K562 (cell line): ENCODE measurements around the gene DGLUCY. TPM values are rescaled to one million over a fixed set of nuclear protein-coding genes. Genes with fewer than 3 reads are reported as not detected.
A peak's percentile ranks its signal among the peaks of the same experiment; 100 is the strongest.

Source experiments
- ATAC-seq: fragments of 200-7000 bp; cut with Tn5 transposase; 3 replicates; pipeline ENCODE4 v1.9.1; 2020; ENCODE audit warnings: moderate library complexity
- BruUV-seq: library from RNA; stranded (reverse); fragments of 400-500 nt; replicated peaks from 2 replicates; lab custom pipeline; 2021; lab: Mats Ljungman, UMichigan
- CTCF ChIA-PET: fragments of 300-600 bp; formaldehyde crosslinking; extraction: SDS; loops from one replicate; lab custom pipeline; 2021; ENCODE audit warnings: low intra/inter-chr PET ratio; lab: Yijun Ruan, JAX
- POLR2A ChIA-PET: fragments of 300-600, 350-650 bp; sonication (Branson Sonifier 250); formaldehyde crosslinking; extraction: SDS; loops from one replicate; lab custom pipeline; 2021; ENCODE audit warnings: antibody characterized with exemption, inconsistent platforms; lab: Yijun Ruan, JAX
- DNase-seq, 4 experiments: peaks; one replicate each; pipeline versions ENCODE4 v3.0.0 to v3.0.0-alpha.2; 2011 to 2018; ENCODE audit warnings: low spot score in 3 of 4, mixed read lengths in 3 of 4; ENCODE audit errors: extremely low read depth in 1 of 4
- FAIRE-seq: peaks from 2 replicates; lab custom pipeline; 2011; peaks lifted over from hg19 to GRCh38; lab: Jason Lieb, UNC
- H2AFZ ChIP-seq: 2 replicates; pipeline ENCODE4 v1.6.0; 2011; ENCODE audit warnings: low read depth, low read length, control low read depth, inconsistent platforms
- H3K27ac ChIP-seq: fragments of 200-600 bp; 3 replicates; pipeline ENCODE4 v1.8.0; 2011; ENCODE audit warnings: low read depth, mild to moderate bottlenecking, control low read depth, inconsistent platforms, low read length, moderate library complexity, mixed read lengths; ENCODE audit errors: extremely low read depth
- H3K27me3 ChIP-seq, 2 experiments: fragments of 300-600 bp in 1 of 2; 2 replicates in 1 of 2; 3 replicates in 1 of 2; pipeline versions ENCODE4 v1.6.0 to v1.8.0; 2011; ENCODE audit warnings: inconsistent platforms in 2 of 2, low read length in 2 of 2, mild to moderate bottlenecking in 1 of 2, mixed read lengths in 1 of 2, moderate library complexity in 1 of 2; ENCODE audit not compliant: control insufficient read depth in 2 of 2, insufficient read depth in 2 of 2
- H3K36me3 ChIP-seq: fragments of 300-600 bp; 3 replicates; pipeline ENCODE4 v1.8.0; 2011; ENCODE audit warnings: mild to moderate bottlenecking, low read length, inconsistent platforms; ENCODE audit not compliant: control insufficient read depth, insufficient read depth
- H3K4me1 ChIP-seq, 2 experiments: fragments of 200-600 bp in 1 of 2; replicated peaks in 1 of 2; 2 replicates in 1 of 2; 3 replicates in 1 of 2; pipeline versions ENCODE4 v1.5.1 to v1.8.0; 2011; ENCODE audit warnings: inconsistent platforms in 2 of 2, low read length in 2 of 2, mild to moderate bottlenecking in 1 of 2, mixed read lengths in 1 of 2, moderate library complexity in 1 of 2; ENCODE audit not compliant: control insufficient read depth in 2 of 2, insufficient read depth in 2 of 2
- H3K4me2 ChIP-seq: 2 replicates; pipeline ENCODE4 v1.6.1; 2011; ENCODE audit warnings: low read length, control low read depth, inconsistent platforms, mixed read lengths; ENCODE audit not compliant: insufficient read depth
- H3K4me3 ChIP-seq: fragments of 200-600 bp; sonication (generic), shearing (Covaris generic); 2 replicates; pipeline ENCODE4 v1.5.1; 2016; ENCODE audit warnings: control low read depth, inconsistent platforms
- H3K79me2 ChIP-seq: fragments of 200-600 bp; 3 replicates; pipeline ENCODE4 v1.8.0; 2011; ENCODE audit warnings: low read length, inconsistent platforms; ENCODE audit not compliant: control insufficient read depth, insufficient read depth
- H3K9ac ChIP-seq, 2 experiments: 2 replicates each; pipeline versions ENCODE4 v1.6.0 to v1.6.1; 2011; ENCODE audit warnings: low read depth in 2 of 2, low read length in 2 of 2, control low read depth in 1 of 2, inconsistent platforms in 1 of 2, mild to moderate bottlenecking in 1 of 2, mixed read lengths in 1 of 2; ENCODE audit not compliant: insufficient read depth in 1 of 2
- H3K9me1 ChIP-seq: one replicate; pipeline ENCODE4 v1.6.0; 2011; ENCODE audit warnings: inconsistent platforms, mild to moderate bottlenecking, low read length, moderate library complexity; ENCODE audit not compliant: control insufficient read depth, insufficient read depth
- H3K9me3 ChIP-seq: replicated peaks from 2 replicates; pipeline ENCODE4 v1.5.1; 2011; ENCODE audit warnings: low read depth, low read length, inconsistent platforms; ENCODE audit not compliant: control insufficient read depth, insufficient read depth
- H4K20me1 ChIP-seq: replicated peaks from 2 replicates; pipeline ENCODE4 v1.6.1; 2011; ENCODE audit warnings: low read length, inconsistent platforms, mixed read lengths; ENCODE audit not compliant: control insufficient read depth, insufficient read depth
- BCOR ChIP-seq: fragments of 450-650 bp; IDR thresholded peaks from 2 replicates; pipeline ENCODE4 v1.6.1; 2016
- KDM2B ChIP-seq: fragments of 250-450 bp; sonication (Bioruptor Pico); IDR thresholded peaks from 2 replicates; pipeline ENCODE4 v1.8.0; 2021; ENCODE audit warnings: mild to moderate bottlenecking, moderate library complexity
- KLF10 ChIP-seq: fragments of 250-450 bp; sonication (Bioruptor Pico); IDR thresholded peaks from 2 replicates; pipeline ENCODE4 v1.6.1; 2021; ENCODE audit warnings: matching md5 sums
- RHOXF2B ChIP-seq: fragments of 250-450 bp; sonication (Bioruptor Pico); conservative IDR thresholded peaks from 2 replicates; pipeline ENCODE4 v1.5.1; 2021
- SP1 ChIP-seq: sonication (generic); formaldehyde crosslinking; IDR thresholded peaks from 2 replicates; pipeline ENCODE4 v1.8.1; 2022; ENCODE audit warnings: mild to moderate bottlenecking, missing genetic modification reagents
- TBP ChIP-seq: optimal IDR thresholded peaks from 2 replicates; pipeline ENCODE3; 2011; ENCODE audit warnings: low read depth, low read length, improper control_type of control experiment
- ZNF224 ChIP-seq: sonication (generic); formaldehyde crosslinking; IDR thresholded peaks from 2 replicates; pipeline ENCODE4 v1.8.0; 2022; ENCODE audit warnings: mild to moderate bottlenecking, missing genetic modification reagents
- WGBS: fragments of 100-300 bp; shearing (Covaris generic); methylation state at CpG from one replicate; pipeline ENCODE4 v1.1.6; 2016; ENCODE audit warnings: low coverage, mixed read lengths; ENCODE audit not compliant: insufficient coverage; ENCODE audit errors: missing lambda C conversion rate; 5-methylcytosine and 5-hydroxymethylcytosine counted together
- in situ Hi-C: fragments of 300-500 bp; cut with MboI; formaldehyde crosslinking; loops from 4 replicates; pipeline ENCODE4 v1.15.0; 2018; ENCODE audit warnings: inconsistent platforms, mixed read lengths
- intact Hi-C: fragments of 100-400 bp; cut with micrococcal nuclease; formaldehyde crosslinking; loops from 2 replicates; pipeline ENCODE4 v1.14.2; 2022
- polyA plus RNA-seq, 8 experiments: library from polyadenylated mRNA; depleted of rRNA in 4 of 8; stranded (reverse) in 5 of 8; unstranded in 3 of 8; fragments of >200 nt; fragmentation: Nextera tagmentation in 2 of 8; fragmentation: Illumina TruSeq in 1 of 8; extraction: Ambion mirVana in 2 of 8; extraction: Trizol in 1 of 8; gene quantifications; 2 replicates each; pipeline versions ENCODE4 v1.2.1 to v1.2.3, GENCODE V29; 2011 to 2014; ENCODE audit warnings: inconsistent platforms in 1 of 8, missing spikeins in 1 of 8
- total RNA-seq, 7 experiments: library from RNA; depleted of rRNA in 6 of 7; stranded (reverse); fragments of >200 nt in 6 of 7; fragmentation: Illumina TruSeq in 2 of 7; extraction: Trizol in 2 of 7; gene quantifications; 2 replicates each; pipeline versions ENCODE4 v1.2.1 to v1.2.3, GENCODE V29; 2011 to 2021; ENCODE audit warnings: low replicate concordance in 1 of 7

DGLUCY gene
- total and polyA plus RNA-seq, 9 of the 15 experiments (the other 6 are each of a cell fraction or from before 2014, with no cell fraction given): 9.9 to 28.4 (median 21.0) TPM

- H3K27me3 ChIP-seq: no peaks in the 10 kb centered on the region
- ChIA-PET CTCF (no interaction called here), POLR2A (interaction anchor here (0.7 to 1.3 kb wide), 4 partner anchors 8 to 163 kb away, joined by 3 to 7 read pairs (median 4); no protein-coding TSS in a partner anchor)
- H3K36me3 ChIP-seq: peaks cover 17% of the 10 kb centered on the region; the same call in 2 of the 3 replicates
- H2AFZ ChIP-seq: peak overlapping the region; percentile 3; the same call in 1 of the 2 replicates
- peaks cover 14 to 24% of the 10 kb centered on the region in 2 experiments; a peak in 4 of 5 replicates for H3K4me1 ChIP-seq
- H3K4me3 ChIP-seq: peak overlapping the region; percentile 47
- no TSS peak for BruUV-seq
- H3K9ac ChIP-seq: peak overlapping the region; percentile 87 to 94; a peak in 3 of 4 replicates
- no peaks in the 10 kb centered on the region for H3K9me3 ChIP-seq
- H3K79me2 ChIP-seq: peaks cover 56% of the 10 kb centered on the region
- ATAC-seq: no peak
- intact Hi-C loops: loop anchor here (2.0 kb wide), 1 partner anchor 55 kb away; the partner anchor contains the start of gene RPS6KA5
- no peak for FAIRE-seq
- H3K4me2 ChIP-seq: peak overlapping the region; percentile 83
- no peaks in the 10 kb centered on the region for H4K20me1 ChIP-seq
- no peak for DNase-seq
- in situ Hi-C loops: no loop called here
- 58% methylated on average over 5 of the region's 5 CpGs for WGBS
- peak overlapping the region; percentile 90 for H3K27ac ChIP-seq
- no peak for TF ChIP-seq BCOR
- no peak for TF ChIP-seq TBP
- no peak for TF ChIP-seq KLF10 (CRISPR knock-in tag)
- TF ChIP-seq RHOXF2B: no peak
- no peak for TF ChIP-seq SP1
- no peak for TF ChIP-seq KDM2B (CRISPR knock-in tag)
- TF ChIP-seq ZNF224: no peak
- no peaks in the 10 kb centered on the region for H3K9me1 ChIP-seq
Observed at GRCh38 chr14:91115986-91116770, 2.3 kb downstream of the DGLUCY start.
